ENCODE results near the gene SRGN.

GRCh38 chr10:69119896-69120295 is 32.0 kb downstream of the SRGN start:
- TF ChIP-seq CTCF (IDR thresholded peaks at IDR 0.05) (no peak), POLR2A (IDR thresholded peaks at IDR 0.05) (no peak)

Data from Peyer's patch (tissue), 4 donors.